ENCODE results near the gene NEXN. TPM values are rescaled to one million over a fixed set of nuclear protein-coding genes. Genes with fewer than 3 reads are reported as not detected.

The NEXN gene
- total and polyA plus RNA-seq, 4 donors = 7.6 to 20.9 (median 12.5) TPM

- H3K9ac ChIP-seq (ENCODE audit: insufficient read depth in 1 of 2, low read length in 2 of 2) = no peak overlapping the region
- H3K4me1 ChIP-seq (ENCODE audit: control insufficient read depth in 5 of 5, insufficient read depth in 5 of 5, low read length in 5 of 5) = no peaks in the 10 kb centered on the region
- no peak for TF ChIP-seq CTCF (IDR thresholded peaks at IDR 0.05; ENCODE audit: control extremely low read depth, extremely low read depth)
- no peak overlapping the region for H3K4me3 ChIP-seq
- no peaks in the 10 kb centered on the region for H3K9me3 ChIP-seq (ENCODE audit: control insufficient read depth in 4 of 4, insufficient read depth in 3 of 4, low read length in 3 of 4)
- no peak overlapping the region for H3K27ac ChIP-seq (ENCODE audit: low read depth in 1 of 2, low read length in 1 of 2)
- no peaks in the 10 kb centered on the region for H3K27me3 ChIP-seq (ENCODE audit: control insufficient read depth in 3 of 3, insufficient read depth in 3 of 3, low read length in 2 of 3)
- DNase-seq (no peak), ATAC-seq (ENCODE audit: insufficient read depth, low FRiP score) (no peak)
- 87 to 91% methylated on average over 4 of the region's 4 CpGs for WGBS, 2 donors
- H3K36me3 ChIP-seq (ENCODE audit: control insufficient read depth in 4 of 4, insufficient read depth in 4 of 4, low read length in 4 of 4) = peaks cover 0 to 21% (median 13%) of the 10 kb centered on the region in 4 donors
Measured at GRCh38 chr1:77927414-77927813, 39.0 kb downstream of the NEXN start.

- H3K9me3 ChIP-seq (ENCODE audit: control insufficient read depth in 4 of 4, insufficient read depth in 3 of 4, low read length in 3 of 4) = no peaks in the 10 kb centered on the region
- H3K4me1 ChIP-seq (ENCODE audit: control insufficient read depth in 5 of 5, insufficient read depth in 5 of 5, low read length in 5 of 5) = no peaks in the 10 kb centered on the region
- no peaks in the 10 kb centered on the region for H3K27me3 ChIP-seq (ENCODE audit: control insufficient read depth in 3 of 3, insufficient read depth in 3 of 3, low read length in 2 of 3)
- no peak overlapping the region for H3K27ac ChIP-seq (ENCODE audit: low read depth in 1 of 2, low read length in 1 of 2)
- peaks cover 0 to 23% (median 14%) of the 10 kb centered on the region in 4 donors for H3K36me3 ChIP-seq (ENCODE audit: control insufficient read depth in 4 of 4, insufficient read depth in 4 of 4, low read length in 4 of 4)
- ATAC-seq (ENCODE audit: insufficient read depth, low FRiP score) (no peak), DNase-seq (no peak)
- H3K4me3 ChIP-seq = no peak overlapping the region
- WGBS, 2 donors = 93 to 95% methylated on average over 2 of the region's 2 CpGs
- H3K9ac ChIP-seq (ENCODE audit: insufficient read depth in 1 of 2, low read length in 2 of 2) = no peak overlapping the region
- no peak for TF ChIP-seq CTCF (IDR thresholded peaks at IDR 0.05; ENCODE audit: control extremely low read depth, extremely low read depth)
Measured at GRCh38 chr1:77929806-77930205, 41.4 kb downstream of the NEXN start.

- TF ChIP-seq CTCF (IDR thresholded peaks at IDR 0.05; ENCODE audit: control extremely low read depth, extremely low read depth) = no peak
- Histone ChIP-seq H3K36me3 (ENCODE audit: control insufficient read depth in 4 of 4, insufficient read depth in 4 of 4, low read length in 4 of 4) (peaks cover 0 to 33% (median 20%) of the 10 kb centered on the region in 4 donors), H3K4me3 (no peak overlapping the region), H3K9me3 (ENCODE audit: control insufficient read depth in 4 of 4, insufficient read depth in 3 of 4, low read length in 3 of 4) (no peaks in the 10 kb centered on the region), H3K27ac (ENCODE audit: low read depth in 1 of 2, low read length in 1 of 2) (no peak overlapping the region), H3K27me3 (ENCODE audit: control insufficient read depth in 3 of 3, insufficient read depth in 3 of 3, low read length in 2 of 3) (no peaks in the 10 kb centered on the region), H3K9ac (ENCODE audit: insufficient read depth in 1 of 2, low read length in 2 of 2) (no peak overlapping the region), H3K4me1 (ENCODE audit: control insufficient read depth in 5 of 5, insufficient read depth in 5 of 5, low read length in 5 of 5) (no peaks in the 10 kb centered on the region)
- DNase-seq = no peak
- no peak for ATAC-seq (ENCODE audit: insufficient read depth, low FRiP score)
Measured at GRCh38 chr1:77938651-77939050, 50.2 kb downstream of the NEXN start.

- WGBS, 2 donors = 86 to 92% methylated on average over 4 of the region's 4 CpGs
- Histone ChIP-seq H3K4me3 (no peak overlapping the region), H3K9ac (ENCODE audit: insufficient read depth in 1 of 2, low read length in 2 of 2) (no peak overlapping the region), H3K27me3 (ENCODE audit: control insufficient read depth in 3 of 3, insufficient read depth in 3 of 3, low read length in 2 of 3) (no peaks in the 10 kb centered on the region), H3K36me3 (ENCODE audit: control insufficient read depth in 4 of 4, insufficient read depth in 4 of 4, low read length in 4 of 4) (peaks cover 1 to 34% (median 28%) of the 10 kb centered on the region in 4 donors), H3K4me1 (ENCODE audit: control insufficient read depth in 5 of 5, insufficient read depth in 5 of 5, low read length in 5 of 5) (peaks cover 0 to 3% (median 0%) of the 10 kb centered on the region in 5 donors), H3K9me3 (ENCODE audit: control insufficient read depth in 4 of 4, insufficient read depth in 3 of 4, low read length in 3 of 4) (no peaks in the 10 kb centered on the region), H3K27ac (ENCODE audit: low read depth in 1 of 2, low read length in 1 of 2) (no peak overlapping the region)
- TF ChIP-seq CTCF (IDR thresholded peaks at IDR 0.05; ENCODE audit: control extremely low read depth, extremely low read depth) = no peak
- DNase-seq (no peak), ATAC-seq (ENCODE audit: insufficient read depth, low FRiP score) (no peak)
Measured at GRCh38 chr1:77940921-77941570, 52.6 kb downstream of the NEXN start.

All from lung (tissue), 12 donors.